K562 (cell line): ENCODE data around the gene RAP1GAP2. TPM values are rescaled to one million over a fixed set of nuclear protein-coding genes. Genes with fewer than 3 reads are reported as not detected.

Source experiments
- ATAC-seq: fragments of 200-7000 bp; cut with Tn5 transposase; 3 replicates; pipeline ENCODE4 v1.9.1; 2020; ENCODE audit warnings: moderate library complexity
- BruUV-seq: library from RNA; stranded (reverse); fragments of 400-500 nt; replicated peaks from 2 replicates; lab custom pipeline; 2021; lab: Mats Ljungman, UMichigan
- CTCF ChIA-PET: fragments of 300-600 bp; formaldehyde crosslinking; extraction: SDS; loops from one replicate; lab custom pipeline; 2021; ENCODE audit warnings: low intra/inter-chr PET ratio; lab: Yijun Ruan, JAX
- POLR2A ChIA-PET: fragments of 300-600, 350-650 bp; sonication (Branson Sonifier 250); formaldehyde crosslinking; extraction: SDS; loops from one replicate; lab custom pipeline; 2021; ENCODE audit warnings: antibody characterized with exemption, inconsistent platforms; lab: Yijun Ruan, JAX
- DNase-seq, 4 experiments: peaks; one replicate each; pipeline versions ENCODE4 v3.0.0 to v3.0.0-alpha.2; 2011 to 2018; ENCODE audit warnings: low spot score in 3 of 4, mixed read lengths in 3 of 4; ENCODE audit errors: extremely low read depth in 1 of 4
- FAIRE-seq: peaks from 2 replicates; lab custom pipeline; 2011; peaks lifted over from hg19 to GRCh38; lab: Jason Lieb, UNC
- H2AFZ ChIP-seq: 2 replicates; pipeline ENCODE4 v1.6.0; 2011; ENCODE audit warnings: low read depth, low read length, control low read depth, inconsistent platforms
- H3K27ac ChIP-seq: fragments of 200-600 bp; 3 replicates; pipeline ENCODE4 v1.8.0; 2011; ENCODE audit warnings: low read depth, mild to moderate bottlenecking, control low read depth, inconsistent platforms, low read length, moderate library complexity, mixed read lengths; ENCODE audit errors: extremely low read depth
- H3K27me3 ChIP-seq, 2 experiments: fragments of 300-600 bp in 1 of 2; 2 replicates in 1 of 2; 3 replicates in 1 of 2; pipeline versions ENCODE4 v1.6.0 to v1.8.0; 2011; ENCODE audit warnings: inconsistent platforms in 2 of 2, low read length in 2 of 2, mild to moderate bottlenecking in 1 of 2, mixed read lengths in 1 of 2, moderate library complexity in 1 of 2; ENCODE audit not compliant: control insufficient read depth in 2 of 2, insufficient read depth in 2 of 2
- H3K36me3 ChIP-seq: fragments of 300-600 bp; 3 replicates; pipeline ENCODE4 v1.8.0; 2011; ENCODE audit warnings: mild to moderate bottlenecking, low read length, inconsistent platforms; ENCODE audit not compliant: control insufficient read depth, insufficient read depth
- H3K4me1 ChIP-seq, 2 experiments: fragments of 200-600 bp in 1 of 2; replicated peaks in 1 of 2; 2 replicates in 1 of 2; 3 replicates in 1 of 2; pipeline versions ENCODE4 v1.5.1 to v1.8.0; 2011; ENCODE audit warnings: inconsistent platforms in 2 of 2, low read length in 2 of 2, mild to moderate bottlenecking in 1 of 2, mixed read lengths in 1 of 2, moderate library complexity in 1 of 2; ENCODE audit not compliant: control insufficient read depth in 2 of 2, insufficient read depth in 2 of 2
- H3K4me2 ChIP-seq: 2 replicates; pipeline ENCODE4 v1.6.1; 2011; ENCODE audit warnings: low read length, control low read depth, inconsistent platforms, mixed read lengths; ENCODE audit not compliant: insufficient read depth
- H3K4me3 ChIP-seq: fragments of 200-600 bp; sonication (generic), shearing (Covaris generic); 2 replicates; pipeline ENCODE4 v1.5.1; 2016; ENCODE audit warnings: control low read depth, inconsistent platforms
- H3K79me2 ChIP-seq: fragments of 200-600 bp; 3 replicates; pipeline ENCODE4 v1.8.0; 2011; ENCODE audit warnings: low read length, inconsistent platforms; ENCODE audit not compliant: control insufficient read depth, insufficient read depth
- H3K9ac ChIP-seq, 2 experiments: 2 replicates each; pipeline versions ENCODE4 v1.6.0 to v1.6.1; 2011; ENCODE audit warnings: low read depth in 2 of 2, low read length in 2 of 2, control low read depth in 1 of 2, inconsistent platforms in 1 of 2, mild to moderate bottlenecking in 1 of 2, mixed read lengths in 1 of 2; ENCODE audit not compliant: insufficient read depth in 1 of 2
- H3K9me1 ChIP-seq: one replicate; pipeline ENCODE4 v1.6.0; 2011; ENCODE audit warnings: inconsistent platforms, mild to moderate bottlenecking, low read length, moderate library complexity; ENCODE audit not compliant: control insufficient read depth, insufficient read depth
- H3K9me3 ChIP-seq: replicated peaks from 2 replicates; pipeline ENCODE4 v1.5.1; 2011; ENCODE audit warnings: low read depth, low read length, inconsistent platforms; ENCODE audit not compliant: control insufficient read depth, insufficient read depth
- H4K20me1 ChIP-seq: replicated peaks from 2 replicates; pipeline ENCODE4 v1.6.1; 2011; ENCODE audit warnings: low read length, inconsistent platforms, mixed read lengths; ENCODE audit not compliant: control insufficient read depth, insufficient read depth
- ARNT ChIP-seq, 2 experiments: fragments of 450-650 bp; IDR thresholded peaks; 2 replicates each; pipeline ENCODE4 v1.6.1; 2016; ENCODE audit warnings: mild to moderate bottlenecking in 1 of 2
- BMI1 ChIP-seq: fragments of 150-350 bp; IDR thresholded peaks from 2 replicates; pipeline ENCODE4 v1.6.1; 2014; ENCODE audit warnings: low read length
- C11orf30 ChIP-seq: fragments of 450-650 bp; IDR thresholded peaks from 2 replicates; pipeline ENCODE4 v1.6.1; 2016; ENCODE audit warnings: low read depth, mild to moderate bottlenecking
- CBX5 ChIP-seq: IDR thresholded peaks from 2 replicates; pipeline ENCODE4 v1.6.1; 2014; ENCODE audit warnings: low read depth, borderline replicate concordance
- E2F6 ChIP-seq, 2 experiments: IDR thresholded peaks; 2 replicates each; pipeline ENCODE4 v1.6.1; 2011; ENCODE audit warnings: borderline replicate concordance in 1 of 2, control low read depth in 1 of 2, low read depth in 1 of 2, low read length in 1 of 2, mild to moderate bottlenecking in 1 of 2, mixed read lengths in 1 of 2, moderate library complexity in 1 of 2; ENCODE audit not compliant: insufficient read depth in 1 of 2, insufficient read length in 1 of 2, poor library complexity in 1 of 2, severe bottlenecking in 1 of 2; ENCODE audit errors: extremely low read depth in 1 of 2
- HOXB6 ChIP-seq: fragments of 250-450 bp; sonication (Bioruptor Pico); IDR thresholded peaks from 2 replicates; pipeline ENCODE4 v1.5.1; 2022; ENCODE audit warnings: mild to moderate bottlenecking, borderline replicate concordance
- NCOA1 ChIP-seq: fragments of 450-650 bp; IDR thresholded peaks from 2 replicates; pipeline ENCODE4 v1.6.1; 2016; ENCODE audit warnings: low read depth
- NFIX ChIP-seq: fragments of 250-450 bp; sonication (Bioruptor Pico); IDR thresholded peaks from 2 replicates; pipeline ENCODE4 v1.4.0; 2020; ENCODE audit warnings: low read depth, mild to moderate bottlenecking, moderate library complexity
- PML ChIP-seq: IDR thresholded peaks from 2 replicates; pipeline ENCODE4 v1.6.1; 2012; ENCODE audit warnings: low read length, inconsistent platforms
- RAD21 ChIP-seq, 2 experiments: fragments of 250-450 bp in 1 of 2; fragments of 450-650 bp in 1 of 2; sonication (Bioruptor Pico) in 1 of 2; formaldehyde crosslinking in 1 of 2; IDR thresholded peaks in 1 of 2; conservative IDR thresholded peaks in 1 of 2; 2 replicates each; pipeline versions ENCODE4 v1.4.0 to v1.8.0; 2020 to 2022; ENCODE audit warnings: mild to moderate bottlenecking in 2 of 2, moderate library complexity in 1 of 2
- SFPQ ChIP-seq: fragments of 200-400 bp; formaldehyde crosslinking; IDR thresholded peaks from 2 replicates; pipeline ENCODE4 v1.6.1; 2017; ENCODE audit warnings: mild to moderate bottlenecking, low read depth, low read length, moderate library complexity
- STAT6 ChIP-seq: sonication (generic); formaldehyde crosslinking; IDR thresholded peaks from 2 replicates; pipeline ENCODE4 v1.8.1; 2023; ENCODE audit warnings: mild to moderate bottlenecking, missing genetic modification reagents
- TAF1 ChIP-seq: IDR thresholded peaks from 2 replicates; pipeline ENCODE4 v1.6.1; 2011; ENCODE audit warnings: mild to moderate bottlenecking, low read length, moderate library complexity; ENCODE audit not compliant: insufficient read depth, control insufficient read depth, severe bottlenecking; ENCODE audit errors: extremely low read depth
- TRIM28 ChIP-seq: fragments of 450-650 bp; IDR thresholded peaks from 2 replicates; pipeline ENCODE4 v1.6.1; 2017
- WGBS: fragments of 100-300 bp; shearing (Covaris generic); methylation state at CpG from one replicate; pipeline ENCODE4 v1.1.6; 2016; ENCODE audit warnings: low coverage, mixed read lengths; ENCODE audit not compliant: insufficient coverage; ENCODE audit errors: missing lambda C conversion rate; 5-methylcytosine and 5-hydroxymethylcytosine counted together
- in situ Hi-C: fragments of 300-500 bp; cut with MboI; formaldehyde crosslinking; loops from 4 replicates; pipeline ENCODE4 v1.15.0; 2018; ENCODE audit warnings: inconsistent platforms, mixed read lengths
- intact Hi-C: fragments of 100-400 bp; cut with micrococcal nuclease; formaldehyde crosslinking; loops from 2 replicates; pipeline ENCODE4 v1.14.2; 2022
- polyA plus RNA-seq, 8 experiments: library from polyadenylated mRNA; depleted of rRNA in 4 of 8; stranded (reverse) in 5 of 8; unstranded in 3 of 8; fragments of >200 nt; fragmentation: Nextera tagmentation in 2 of 8; fragmentation: Illumina TruSeq in 1 of 8; extraction: Ambion mirVana in 2 of 8; extraction: Trizol in 1 of 8; gene quantifications; 2 replicates each; pipeline versions ENCODE4 v1.2.1 to v1.2.3, GENCODE V29; 2011 to 2014; ENCODE audit warnings: inconsistent platforms in 1 of 8, missing spikeins in 1 of 8
- total RNA-seq, 7 experiments: library from RNA; depleted of rRNA in 6 of 7; stranded (reverse); fragments of >200 nt in 6 of 7; fragmentation: Illumina TruSeq in 2 of 7; extraction: Trizol in 2 of 7; gene quantifications; 2 replicates each; pipeline versions ENCODE4 v1.2.1 to v1.2.3, GENCODE V29; 2011 to 2021; ENCODE audit warnings: low replicate concordance in 1 of 7

Gene RAP1GAP2
- total and polyA plus RNA-seq, 9 of the 15 experiments (the other 6 are each of a cell fraction or from before 2014, with no cell fraction given): 0.01 to 1.3 (median 0.42) TPM; not detected in 1

GRCh38 chr17:2929881-2930533 lies 133.8 kb downstream of the RAP1GAP2 start (continued):
- peak in 1 of 2 experiments; percentile 43; a peak in 2 of 4 replicates for TF ChIP-seq RAD21 (CRISPR knock-in tag; conservative IDR thresholded peaks at IDR 0.05 in 1 of 2, IDR thresholded peaks at IDR 0.05 in 1 of 2)

- no TSS peak for BruUV-seq
- H3K27me3 ChIP-seq: peaks cover 0 to 57% of the 10 kb centered on the region in 2 experiments; a peak in 4 of 5 replicates
- no peak overlapping the region for H3K4me2 ChIP-seq
- DNase-seq (no peak), FAIRE-seq (no peak), ATAC-seq (no peak)
- H2AFZ ChIP-seq: no peak overlapping the region
- POLR2A ChIA-PET: no interaction called here
- CTCF ChIA-PET: no interaction called here
- 28% methylated on average over 9 of the region's 10 CpGs for WGBS
- intact Hi-C loops (no loop called here), in situ Hi-C loops (no loop called here)
- H3K4me1 ChIP-seq: no peaks in the 10 kb centered on the region; a peak in 2 of 5 replicates
- H3K9ac ChIP-seq: no peak overlapping the region
- H3K9me1 ChIP-seq: no peaks in the 10 kb centered on the region
- no peak overlapping the region for H3K27ac ChIP-seq
- H3K9me3 ChIP-seq: no peaks in the 10 kb centered on the region
- H3K4me3 ChIP-seq: no peak overlapping the region
- no peaks in the 10 kb centered on the region for H3K36me3 ChIP-seq
- no peaks in the 10 kb centered on the region; the same call in 1 of the 2 replicates for H4K20me1 ChIP-seq
- H3K79me2 ChIP-seq: no peaks in the 10 kb centered on the region
- TF ChIP-seq BMI1: no peak
- TF ChIP-seq E2F6 (IDR thresholded peaks at IDR 0.05; ENCODE audit: borderline replicate concordance in 1 of 2, extremely low read depth in 1 of 2, insufficient read depth in 1 of 2, insufficient read length in 1 of 2, low read depth in 1 of 2, low read length in 1 of 2, poor library complexity in 1 of 2, severe bottlenecking in 1 of 2): no peak
- no peak for TF ChIP-seq CBX5
- no peak for TF ChIP-seq STAT6 (CRISPR knock-in tag)
- TF ChIP-seq ARNT (IDR thresholded peaks at IDR 0.05): no peak
- TF ChIP-seq NFIX: no peak
- TF ChIP-seq TRIM28: no peak
- no peak for TF ChIP-seq PML
- no peak for TF ChIP-seq NCOA1
- no peak for TF ChIP-seq TAF1
- TF ChIP-seq SFPQ: no peak
- TF ChIP-seq C11orf30: no peak
- TF ChIP-seq HOXB6 (CRISPR knock-in tag): no peak
Measured at GRCh38 chr17:2931876-2932275, 135.6 kb downstream of the RAP1GAP2 start.
